Limb (tissue), 2 donors: ENCODE results near the gene ARHGEF4.

Source experiments
- DNase-seq, 2 donors: peaks; one replicate each; pipeline ENCODE4 v3.0.0-alpha.2; 2016; ENCODE audit errors: extremely low spot score in 2 of 2

The ARHGEF4 gene

DNA sequence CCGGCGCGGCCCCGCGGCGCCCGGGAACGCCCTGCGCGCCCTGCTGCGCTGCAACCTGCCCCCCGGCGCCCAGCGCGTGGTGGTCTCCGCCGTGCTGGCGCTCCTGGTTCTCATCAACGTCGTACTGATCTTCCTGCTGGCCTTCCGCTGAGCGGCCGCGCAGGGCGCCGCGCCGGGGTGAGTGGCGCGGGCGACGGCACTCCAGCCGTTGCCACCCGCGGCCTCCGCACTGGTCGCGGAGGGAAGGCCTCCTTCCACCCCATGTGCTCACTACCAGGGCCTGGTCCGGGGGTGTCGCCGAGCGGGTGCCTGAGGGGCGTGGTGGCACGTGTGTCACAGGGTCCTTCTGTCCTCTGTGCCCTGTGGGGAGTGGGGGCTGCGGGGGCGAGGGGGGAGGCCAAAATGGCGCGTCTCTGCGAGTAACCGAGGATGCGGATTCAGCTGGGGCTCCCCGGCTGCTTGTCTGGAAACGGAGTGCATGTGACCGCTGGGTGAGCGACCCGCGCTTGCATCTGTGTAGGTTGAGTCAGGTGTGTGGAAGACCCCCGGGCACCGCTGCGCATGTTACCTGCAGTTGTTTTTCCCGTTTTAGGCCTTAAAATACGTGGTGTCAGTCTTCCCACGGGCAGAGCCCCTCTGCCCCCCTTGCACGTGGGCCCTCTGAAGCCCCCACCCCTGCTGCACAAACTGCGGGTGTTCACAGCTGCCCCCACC, 198.6 kb downstream of the ARHGEF4 start:
- peak in 1 of 2 donors; percentile 59 for DNase-seq

DNA sequence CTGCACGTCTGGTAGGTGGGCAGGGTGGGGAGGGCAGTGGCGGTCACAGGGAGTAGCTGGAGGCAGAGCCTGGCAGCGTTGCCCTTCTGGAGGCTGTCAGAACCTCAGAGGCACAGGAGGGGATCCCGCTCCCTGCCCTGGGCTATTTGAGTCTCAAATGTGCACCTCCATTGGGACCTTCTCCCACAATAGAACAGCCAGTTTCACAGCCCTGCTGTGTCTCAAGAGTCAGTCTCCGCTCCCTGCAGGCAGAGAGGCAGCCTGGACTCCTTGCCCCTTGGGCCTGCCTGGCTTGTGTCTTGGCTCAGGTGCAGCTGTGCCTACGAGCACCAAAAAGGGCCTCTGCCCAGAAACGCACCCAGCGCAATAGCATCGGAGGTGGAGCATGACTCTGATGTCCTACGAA, 199.1 kb downstream of the ARHGEF4 start:
- no peak for DNase-seq

DNA sequence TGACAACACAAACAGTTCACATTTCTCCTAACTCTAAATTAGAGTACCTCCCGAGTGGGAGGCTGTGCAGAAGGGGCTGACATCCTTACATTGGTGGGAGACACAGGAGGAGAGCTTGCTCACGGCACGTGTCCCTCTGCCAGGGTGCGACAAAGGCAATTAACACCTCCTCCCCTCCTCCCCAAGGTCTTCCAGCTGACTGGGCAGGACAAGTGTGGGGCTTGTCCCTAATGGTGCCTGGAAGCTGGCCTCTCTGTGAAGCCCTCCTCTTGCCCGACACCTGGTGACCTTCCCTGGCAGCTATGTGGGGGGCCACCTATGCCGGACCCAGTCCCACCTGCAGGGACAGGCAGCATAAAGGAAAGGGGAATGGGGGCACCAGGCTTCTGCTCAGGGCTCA, 199.6 kb downstream of the ARHGEF4 start:
- no peak for DNase-seq

DNA sequence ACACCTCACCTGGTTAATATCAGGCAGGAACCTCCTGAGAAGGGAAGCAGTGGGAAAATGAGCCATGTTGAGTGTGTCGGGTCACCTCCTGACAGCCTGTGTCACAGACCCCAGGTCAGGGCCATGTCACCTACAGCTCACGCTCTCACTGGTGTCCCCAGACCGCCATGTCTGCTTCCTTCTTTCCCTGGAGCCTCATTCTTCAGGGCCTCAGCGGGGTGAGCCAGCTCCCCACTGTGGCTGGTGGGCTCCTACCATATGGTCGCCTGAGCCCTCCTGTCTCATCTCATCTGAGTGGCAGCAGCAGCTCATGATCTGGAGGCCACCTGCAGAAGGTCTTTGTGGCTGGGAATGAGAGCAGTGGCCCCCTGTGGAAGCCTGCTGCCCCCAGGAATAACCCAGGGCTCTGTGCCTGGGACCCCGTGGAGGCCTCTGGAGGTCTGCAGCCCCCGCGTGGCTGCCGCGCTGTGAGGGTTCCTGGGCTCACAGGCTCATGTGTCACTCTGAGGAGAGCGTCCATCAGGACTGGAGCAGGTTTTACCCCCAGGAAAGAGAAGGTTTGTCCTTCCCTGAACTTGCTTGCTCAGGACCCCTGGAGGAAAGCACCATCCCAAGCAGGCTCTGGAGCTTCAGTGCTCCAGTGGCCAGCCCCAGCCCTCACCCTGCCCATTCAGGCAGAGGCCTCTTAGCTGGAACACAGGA, 200.1 kb downstream of the ARHGEF4 start:
- DNase-seq, result no peak

DNA sequence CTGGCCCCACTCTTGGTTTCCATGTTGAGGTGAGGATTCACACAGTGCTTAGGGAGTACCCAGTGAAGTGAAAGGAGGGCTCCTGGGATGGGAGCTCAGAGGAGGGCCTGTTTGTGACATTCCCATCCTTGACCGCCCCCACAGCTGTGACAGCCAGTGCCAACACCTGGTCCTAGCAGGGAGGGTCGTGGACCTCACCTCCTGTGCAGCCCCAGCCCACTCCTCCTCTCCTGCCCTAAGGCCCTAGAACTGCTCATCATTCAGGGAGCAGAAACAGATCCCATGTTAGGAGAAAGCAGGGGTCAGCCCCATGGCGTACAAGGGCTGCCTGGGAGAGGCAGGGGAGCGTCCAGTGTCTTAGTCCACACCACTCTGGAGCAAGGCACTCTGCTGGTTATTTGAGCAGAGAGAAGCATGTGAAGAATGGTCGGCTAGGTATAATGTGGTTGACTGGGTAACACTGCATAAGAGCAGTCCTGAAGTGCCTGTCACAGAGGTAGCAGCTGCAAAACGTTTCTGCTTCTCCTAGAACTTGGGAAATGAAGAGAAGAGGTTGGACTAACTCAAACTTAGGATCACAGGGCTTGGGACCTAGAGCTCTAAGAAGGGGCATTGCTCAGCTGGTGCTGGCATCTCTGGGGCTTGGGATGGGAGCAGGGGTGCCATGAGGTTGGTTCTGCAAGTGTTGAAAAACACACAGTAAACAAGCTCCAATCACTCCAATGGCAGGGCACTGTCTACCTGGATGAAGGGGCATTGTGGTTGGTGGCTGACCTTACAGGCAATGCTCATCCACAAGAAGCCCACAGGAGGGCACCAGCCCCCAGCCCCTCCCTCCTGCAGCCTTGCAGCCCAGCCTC, 200.9 kb downstream of the ARHGEF4 start:
- DNase-seq, result no peak

DNA sequence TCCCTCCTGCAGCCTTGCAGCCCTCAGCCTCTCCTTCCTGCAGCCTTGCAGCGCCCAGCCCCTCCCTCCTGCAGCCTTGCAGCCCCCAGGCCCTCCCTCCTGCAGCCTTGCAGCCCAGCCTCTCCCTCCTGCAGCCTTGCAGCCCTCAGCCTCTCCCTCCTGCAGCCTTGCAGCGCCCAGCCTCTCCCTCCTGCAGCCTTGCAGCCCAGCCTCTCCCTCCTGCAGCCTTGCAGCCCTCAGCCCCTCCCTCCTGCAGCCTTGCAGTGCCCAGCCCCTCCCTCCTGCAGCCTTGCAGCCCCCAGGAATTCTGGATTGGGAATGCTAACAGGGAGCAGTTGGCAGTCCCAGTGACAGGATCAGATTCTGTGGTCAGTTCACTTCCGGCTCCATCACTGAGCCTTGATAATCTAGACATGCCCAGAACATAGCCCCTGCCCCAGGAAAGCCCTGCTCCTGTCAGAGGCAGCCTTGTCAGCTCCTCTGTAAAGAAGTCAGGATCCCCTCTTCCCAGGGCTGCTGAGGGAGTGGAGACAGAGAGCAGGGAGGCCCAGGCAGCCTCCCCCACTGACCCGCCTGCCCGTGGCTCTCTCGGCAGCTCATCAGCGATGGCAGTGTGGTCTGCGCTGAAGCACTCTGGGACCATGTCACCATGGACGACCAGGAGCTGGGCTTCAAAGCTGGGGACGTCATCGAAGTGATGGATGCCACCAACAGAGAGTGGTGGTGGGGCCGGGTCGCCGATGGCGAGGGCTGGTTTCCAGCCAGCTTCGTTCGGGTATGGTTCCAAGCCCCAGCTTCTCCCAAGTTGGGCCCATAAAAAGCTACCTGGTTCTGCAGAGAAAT, 201.8 kb downstream of the ARHGEF4 start:
- DNase-seq, result no peak

DNA sequence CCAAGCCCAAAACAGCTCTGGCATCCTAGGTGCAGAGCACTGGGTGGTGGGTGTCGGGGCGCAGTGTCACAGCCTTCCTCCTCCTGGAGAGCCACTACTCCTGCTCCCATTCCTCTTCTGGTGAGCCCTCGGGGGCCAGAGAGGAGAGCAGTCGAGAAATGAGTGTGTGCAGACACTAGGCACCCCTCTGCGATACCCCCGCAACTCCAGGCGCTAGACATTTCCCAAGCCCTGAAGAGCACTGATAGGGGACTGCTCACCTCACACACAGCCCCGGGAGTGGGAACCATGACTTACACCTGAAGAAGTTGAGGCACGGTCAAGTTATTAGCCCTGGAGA, 202.4 kb downstream of the ARHGEF4 start:
- no peak for DNase-seq

DNA sequence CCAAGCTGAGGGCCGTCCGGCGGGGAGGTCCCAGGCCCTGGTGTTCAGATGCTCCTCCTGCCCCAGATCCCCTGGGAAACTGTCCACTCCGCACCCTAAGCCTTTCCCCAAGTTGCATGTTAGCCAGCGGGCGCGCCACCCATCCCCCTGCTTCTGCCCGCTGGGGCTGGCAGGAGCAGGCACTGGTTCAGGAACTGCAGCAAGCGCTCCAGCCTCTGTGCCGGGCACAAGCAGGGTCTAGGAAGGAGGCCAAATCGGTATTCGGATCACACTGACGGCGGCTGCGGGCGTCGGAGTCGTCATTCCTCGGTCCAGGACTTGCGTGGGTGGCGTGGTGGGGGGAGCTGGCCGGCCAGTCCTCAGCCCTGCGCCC, 202.8 kb downstream of the ARHGEF4 start:
- DNase-seq, result no peak

DNA sequence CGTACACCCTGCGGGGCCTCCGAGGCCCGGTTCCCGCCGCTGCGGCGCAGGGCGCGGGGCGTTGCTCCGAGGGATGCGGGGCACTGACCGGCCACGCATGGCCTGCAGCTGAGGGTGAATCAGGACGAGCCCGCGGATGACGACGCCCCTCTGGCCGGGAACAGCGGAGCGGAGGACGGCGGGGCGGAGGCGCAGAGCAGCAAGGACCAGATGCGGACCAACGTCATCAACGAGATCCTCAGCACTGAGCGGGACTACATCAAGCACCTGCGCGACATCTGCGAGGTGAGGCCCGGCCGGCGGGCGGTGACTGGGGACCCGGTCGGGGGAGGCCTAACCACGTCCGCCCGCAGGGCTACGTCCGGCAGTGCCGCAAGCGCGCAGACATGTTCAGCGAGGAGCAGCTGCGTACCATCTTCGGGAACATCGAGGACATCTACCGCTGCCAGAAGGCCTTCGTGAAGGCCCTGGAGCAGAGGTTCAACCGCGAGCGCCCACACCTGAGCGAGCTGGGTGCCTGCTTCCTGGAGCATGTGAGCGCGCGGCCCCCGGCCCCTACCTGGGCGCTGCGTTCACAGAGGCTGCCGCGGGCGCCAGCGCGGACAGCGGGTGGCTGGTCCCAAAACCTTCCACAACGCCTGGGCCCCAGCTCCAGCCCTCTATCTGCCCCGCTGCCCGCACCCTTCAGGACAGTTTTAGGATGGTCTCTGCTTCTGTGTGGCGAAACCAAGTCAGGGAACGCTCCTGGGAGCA, 203.4 kb downstream of the ARHGEF4 start:
- peak in 1 of 2 donors; percentile 57 for DNase-seq

DNA sequence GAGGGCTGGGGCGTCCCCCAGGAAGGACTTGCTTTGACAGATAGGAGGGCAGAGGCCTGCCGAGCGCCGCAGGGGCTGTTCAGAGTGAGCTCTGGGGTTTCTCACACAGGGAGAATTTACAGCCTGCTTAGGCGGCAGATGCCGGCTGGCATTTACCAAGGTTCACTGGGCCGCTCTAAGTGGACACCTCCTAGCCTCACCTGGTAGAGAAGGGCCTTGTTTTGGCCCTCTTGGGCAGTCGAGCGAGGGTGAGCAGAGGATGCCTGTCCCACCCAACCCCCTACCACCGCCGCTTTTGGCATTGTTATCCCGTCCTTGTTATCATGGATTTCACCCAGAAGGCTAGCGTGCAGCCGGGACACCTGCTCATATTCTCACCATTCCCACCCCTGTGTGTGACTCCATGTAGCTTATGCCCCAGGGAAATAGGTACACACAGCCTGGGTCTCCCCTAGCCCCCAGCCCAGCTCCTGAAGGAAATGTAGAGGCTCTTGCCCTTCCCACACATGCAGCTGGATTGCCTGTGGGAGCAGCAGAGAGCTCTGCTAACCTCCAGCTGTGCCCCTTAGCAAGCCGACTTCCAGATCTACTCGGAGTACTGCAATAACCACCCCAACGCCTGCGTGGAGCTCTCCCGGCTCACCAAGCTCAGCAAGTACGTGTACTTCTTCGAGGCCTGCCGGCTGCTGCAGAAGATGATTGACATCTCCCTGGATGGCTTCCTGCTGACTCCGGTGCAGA, 204.1 kb downstream of the ARHGEF4 start:
- no peak for DNase-seq

DNA sequence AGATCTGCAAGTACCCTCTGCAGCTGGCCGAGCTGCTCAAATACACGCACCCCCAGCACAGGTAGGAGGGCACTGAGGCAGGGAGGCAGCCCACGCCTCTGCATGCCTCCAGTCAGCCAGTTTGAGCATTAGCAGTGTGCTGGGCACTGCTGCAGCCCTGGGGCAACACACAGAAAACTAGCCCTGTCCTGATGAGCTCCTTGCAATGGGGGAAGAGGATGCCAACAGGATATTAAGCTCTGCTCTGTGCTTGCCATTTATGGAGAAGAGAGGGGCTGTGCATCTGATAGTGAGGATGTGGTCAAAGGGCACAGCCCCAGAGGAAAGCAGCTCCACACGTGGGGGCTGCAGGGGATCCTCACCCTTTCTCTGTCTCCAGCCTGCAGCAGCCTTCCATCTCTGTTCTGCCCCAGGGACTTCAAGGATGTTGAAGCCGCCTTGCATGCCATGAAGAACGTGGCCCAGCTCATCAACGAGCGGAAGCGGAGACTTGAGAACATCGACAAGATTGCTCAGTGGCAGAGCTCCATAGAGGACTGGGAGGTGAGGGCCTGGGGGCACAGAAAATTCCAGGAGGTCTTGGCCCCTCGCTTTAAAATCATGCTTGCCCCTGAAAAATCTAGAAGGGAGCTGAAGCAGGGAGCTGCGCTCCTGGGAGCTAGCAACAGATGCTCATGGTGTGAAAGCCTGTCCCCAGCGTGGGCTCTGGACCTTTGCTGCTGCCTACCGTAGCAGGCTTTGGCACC, 204.9 kb downstream of the ARHGEF4 start:
- no peak for DNase-seq

DNA sequence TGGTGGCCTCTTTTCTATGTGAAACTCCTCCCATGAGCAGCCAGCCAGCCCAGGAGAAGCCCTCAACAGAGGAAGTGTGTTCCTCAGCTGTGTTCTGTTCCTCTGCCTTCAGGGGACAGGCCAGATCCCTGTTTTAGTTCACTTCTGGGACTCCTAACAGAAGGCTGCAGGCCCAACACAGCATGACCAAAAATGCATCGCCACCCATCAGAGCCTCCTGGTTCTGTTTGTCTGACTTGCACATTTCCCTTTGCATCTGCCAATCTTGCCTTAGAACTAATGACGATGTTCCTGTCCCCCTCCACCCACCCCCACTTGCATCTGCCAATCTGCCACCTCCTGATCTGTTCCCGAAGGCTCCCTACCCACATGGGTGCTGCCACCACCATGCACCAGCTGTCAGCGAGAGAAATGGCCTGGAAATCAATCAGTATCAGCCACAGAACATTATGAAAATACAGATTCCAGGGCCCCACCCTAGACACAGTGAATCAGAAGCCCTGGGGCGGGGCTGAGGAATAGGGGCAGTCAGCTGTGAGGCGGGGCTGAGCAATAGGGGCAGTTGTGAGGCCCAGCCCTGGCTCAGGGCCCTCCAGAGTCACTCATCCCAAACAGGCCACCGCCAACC, 205.5 kb downstream of the ARHGEF4 start:
- no peak for DNase-seq

DNA sequence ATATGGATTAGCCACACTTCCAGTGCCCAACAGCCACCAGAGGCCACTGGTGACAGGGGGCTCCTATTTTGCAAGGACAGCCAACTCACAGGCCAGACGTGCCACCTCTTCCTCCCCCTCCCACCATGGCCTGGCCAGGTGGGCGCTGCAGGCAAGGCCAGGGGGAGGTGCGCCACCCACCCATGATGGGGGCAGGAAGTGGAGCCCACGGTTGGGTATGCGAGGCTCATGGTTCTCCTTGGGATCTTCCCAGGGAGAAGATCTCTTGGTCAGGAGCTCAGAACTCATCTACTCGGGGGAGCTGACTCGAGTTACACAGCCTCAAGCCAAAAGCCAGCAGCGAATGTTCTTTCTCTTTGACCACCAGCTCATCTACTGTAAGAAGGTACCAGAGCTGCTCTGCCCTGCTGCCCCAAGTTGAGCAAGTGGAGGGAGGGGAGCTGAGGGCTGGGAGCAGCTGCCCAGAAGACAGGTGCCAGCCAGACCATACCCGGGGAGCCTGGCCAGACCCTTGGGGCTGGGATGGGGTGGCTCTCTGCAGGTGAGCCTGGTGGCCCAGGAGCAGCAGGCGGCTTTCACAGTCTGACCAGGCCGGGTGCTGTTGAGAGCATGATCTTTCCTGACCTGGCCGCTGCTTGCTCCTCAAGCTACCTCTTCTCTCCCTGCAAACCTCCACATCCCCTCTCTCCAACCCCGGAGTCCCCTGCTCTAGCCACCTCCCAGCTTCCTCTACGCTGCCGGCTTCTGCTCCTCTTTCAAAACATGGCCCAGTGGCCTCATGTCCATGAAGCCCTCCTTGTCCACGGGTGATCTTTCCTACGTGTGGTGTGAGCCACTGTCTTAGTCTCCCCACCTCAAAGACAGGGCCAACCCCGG, 206.7 kb downstream of the ARHGEF4 start:
- DNase-seq, result no peak

DNA sequence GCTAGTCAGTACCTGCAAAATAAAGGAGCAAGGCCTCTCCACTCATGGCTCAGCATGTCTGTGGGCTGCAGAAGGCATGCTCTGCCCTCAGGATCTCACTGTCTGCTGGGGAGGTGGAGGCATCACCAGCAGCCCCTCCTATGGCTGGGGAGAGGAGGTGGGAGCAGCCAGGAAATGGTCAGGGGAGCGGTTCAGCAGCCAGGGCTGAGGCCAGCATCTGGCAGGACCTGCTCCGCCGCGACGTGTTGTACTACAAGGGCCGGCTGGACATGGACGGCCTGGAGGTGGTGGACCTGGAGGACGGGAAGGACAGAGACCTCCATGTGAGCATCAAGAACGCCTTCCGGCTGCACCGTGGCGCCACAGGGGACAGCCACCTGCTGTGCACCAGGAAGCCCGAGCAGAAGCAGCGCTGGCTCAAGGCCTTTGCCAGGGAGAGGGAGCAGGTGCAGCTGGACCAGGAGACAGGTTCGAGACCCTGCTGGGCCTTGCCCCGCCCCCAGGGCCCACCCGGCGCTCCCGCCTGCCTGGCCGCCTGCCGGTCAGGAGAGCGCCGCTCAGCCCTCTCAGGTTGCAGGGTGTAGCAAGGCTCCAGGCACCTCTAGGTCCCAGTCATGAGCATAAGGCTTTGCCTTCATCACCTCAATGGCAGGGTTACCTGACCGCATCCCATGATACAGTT, 207.5 kb downstream of the ARHGEF4 start:
- DNase-seq, result no peak

DNA sequence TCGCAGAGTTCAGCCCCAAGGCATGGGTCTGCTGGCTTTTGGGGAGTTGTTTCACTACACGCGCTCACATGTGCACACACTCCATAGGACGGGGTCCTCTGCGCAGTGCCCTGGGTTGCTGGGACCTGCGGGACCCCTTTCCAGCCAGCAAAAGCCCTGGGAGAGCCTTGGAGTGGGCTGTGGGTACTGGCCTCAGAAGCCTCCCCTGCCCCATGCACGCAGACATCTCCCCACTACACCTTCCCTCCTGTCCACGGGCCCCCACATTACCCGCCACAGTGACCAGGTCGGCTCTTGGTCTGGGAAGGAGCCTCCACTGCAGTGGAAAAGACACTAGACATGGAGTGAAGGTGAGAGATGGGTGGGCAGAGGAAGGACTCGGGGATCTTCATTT, 208.0 kb downstream of the ARHGEF4 start:
- no peak for DNase-seq

DNA sequence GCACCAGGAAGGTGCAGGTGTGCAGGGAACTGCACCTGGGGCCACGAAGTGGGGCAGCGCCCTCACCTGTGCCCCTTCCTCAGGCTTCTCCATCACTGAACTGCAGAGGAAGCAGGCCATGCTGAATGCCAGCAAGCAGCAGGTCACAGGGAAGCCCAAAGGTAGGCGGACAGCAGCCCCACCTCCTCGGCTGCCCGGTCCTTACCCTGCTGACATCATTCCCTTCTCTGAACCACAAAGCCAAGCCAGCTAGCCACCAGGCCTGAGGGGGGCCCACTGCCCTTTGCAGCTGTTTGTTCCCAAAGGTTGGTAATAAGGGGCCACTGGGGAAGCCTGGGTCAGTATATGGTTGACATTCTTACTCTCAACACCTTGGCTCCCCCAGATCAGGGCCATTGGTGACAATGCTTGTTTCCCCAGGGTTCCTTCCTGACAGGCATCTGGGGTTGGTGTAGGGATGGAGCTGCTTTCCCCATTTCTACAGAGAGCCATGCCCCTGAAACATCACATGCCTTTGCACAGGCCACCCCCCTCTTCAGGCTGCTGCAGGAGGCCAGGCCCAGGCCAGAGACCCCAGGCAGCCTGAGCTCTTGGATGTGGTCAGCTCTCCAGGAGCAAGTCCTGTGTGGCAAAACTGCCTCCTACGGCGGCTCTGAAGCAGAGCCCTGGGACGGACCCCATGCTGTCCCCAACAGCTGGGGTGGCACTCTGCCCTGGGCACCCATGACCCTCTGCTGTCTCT, 208.7 kb downstream of the ARHGEF4 start:
- no peak for DNase-seq
